Measurements from ENCODE around the gene KNTC1.

DNA sequence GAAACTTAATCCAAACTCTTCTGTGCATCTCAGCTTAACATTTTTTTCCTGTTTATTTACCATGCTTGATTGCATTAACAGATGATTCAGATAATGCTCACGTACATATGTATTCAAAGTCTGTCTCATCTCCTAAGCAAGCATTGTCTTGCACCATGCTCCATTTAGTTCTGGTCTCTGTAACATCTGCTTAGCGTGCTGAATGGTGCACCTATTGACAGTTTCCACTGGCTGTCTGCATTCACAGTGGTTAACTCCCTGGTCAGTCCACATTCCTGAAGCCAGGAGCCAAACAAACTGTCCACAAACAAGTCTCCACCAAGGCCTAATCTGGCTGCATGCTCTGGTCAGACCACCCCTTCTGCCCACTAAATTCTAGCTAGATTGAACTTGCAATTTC is 83.9 kb downstream of the KNTC1 start:
- TF ChIP-seq, protein P1, sequence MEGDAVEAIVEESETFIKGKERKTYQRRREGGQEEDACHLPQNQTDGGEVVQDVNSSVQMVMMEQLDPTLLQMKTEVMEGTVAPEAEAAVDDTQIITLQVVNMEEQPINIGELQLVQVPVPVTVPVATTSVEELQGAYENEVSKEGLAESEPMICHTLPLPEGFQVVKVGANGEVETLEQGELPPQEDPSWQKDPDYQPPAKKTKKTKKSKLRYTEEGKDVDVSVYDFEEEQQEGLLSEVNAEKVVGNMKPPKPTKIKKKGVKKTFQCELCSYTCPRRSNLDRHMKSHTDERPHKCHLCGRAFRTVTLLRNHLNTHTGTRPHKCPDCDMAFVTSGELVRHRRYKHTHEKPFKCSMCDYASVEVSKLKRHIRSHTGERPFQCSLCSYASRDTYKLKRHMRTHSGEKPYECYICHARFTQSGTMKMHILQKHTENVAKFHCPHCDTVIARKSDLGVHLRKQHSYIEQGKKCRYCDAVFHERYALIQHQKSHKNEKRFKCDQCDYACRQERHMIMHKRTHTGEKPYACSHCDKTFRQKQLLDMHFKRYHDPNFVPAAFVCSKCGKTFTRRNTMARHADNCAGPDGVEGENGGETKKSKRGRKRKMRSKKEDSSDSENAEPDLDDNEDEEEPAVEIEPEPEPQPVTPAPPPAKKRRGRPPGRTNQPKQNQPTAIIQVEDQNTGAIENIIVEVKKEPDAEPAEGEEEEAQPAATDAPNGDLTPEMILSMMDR (IDR thresholded peaks at IDR 0.05; ENCODE audit: low read length): no peak
- TF ChIP-seq EZH2 (optimal IDR thresholded peaks at IDR 0.05; ENCODE audit: low read depth, low read length): no peak

Data from MM.1S (cell line).